Kidney tubule cell (primary cell): Measurements from ENCODE around the gene PDE6D.

Experiments used
- DNase-seq: peaks from one replicate; pipeline ENCODE4 v3.0.0-alpha.2; 2018; ENCODE audit warnings: low spot score

Gene PDE6D

GRCh38 chr2:231780909-231781797, at the start of gene PDE6D:
TSS of gene PDE6D (minus strand) at chr2:231781282. CDS start at chr2:231781114, 168 bp downstream.
- peak; percentile 99 for DNase-seq

- DNase-seq: no peak
These were observed 40.8 kb upstream of the PDE6D start for GRCh38 chr2:231821908-231822307.

- DNase-seq: no peak
These were observed 39.8 kb upstream of the PDE6D start for GRCh38 chr2:231820786-231821303.

DNA sequence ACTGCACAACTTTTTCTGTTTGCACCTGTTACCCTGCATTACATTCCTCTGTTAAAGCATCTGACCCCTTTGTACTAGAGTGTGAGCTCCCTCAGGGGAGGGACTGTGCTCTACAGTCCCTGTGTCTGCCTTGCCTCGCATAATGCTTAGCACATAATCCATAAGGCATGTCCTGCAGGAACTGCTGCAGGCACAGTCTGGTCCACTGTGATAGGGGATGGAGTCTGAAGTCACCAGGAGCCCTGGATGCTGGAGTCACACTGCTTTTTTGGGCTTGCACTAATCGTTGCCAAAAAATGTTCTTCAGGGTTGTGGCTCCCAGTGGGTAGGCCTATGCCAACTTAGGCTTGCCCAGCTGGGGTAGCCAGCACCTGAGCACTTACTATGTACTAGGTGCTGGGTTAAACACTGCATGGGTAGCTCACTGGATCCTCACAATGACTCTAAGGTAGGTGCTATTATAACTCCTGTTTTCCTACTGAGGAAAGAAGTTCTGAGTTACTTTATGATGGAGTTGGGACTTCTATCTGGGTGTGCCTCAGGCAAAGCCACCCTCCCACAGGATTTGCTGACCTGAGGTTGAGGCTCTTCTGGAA, 38.5 kb upstream of the PDE6D start:
- no peak for DNase-seq

DNA sequence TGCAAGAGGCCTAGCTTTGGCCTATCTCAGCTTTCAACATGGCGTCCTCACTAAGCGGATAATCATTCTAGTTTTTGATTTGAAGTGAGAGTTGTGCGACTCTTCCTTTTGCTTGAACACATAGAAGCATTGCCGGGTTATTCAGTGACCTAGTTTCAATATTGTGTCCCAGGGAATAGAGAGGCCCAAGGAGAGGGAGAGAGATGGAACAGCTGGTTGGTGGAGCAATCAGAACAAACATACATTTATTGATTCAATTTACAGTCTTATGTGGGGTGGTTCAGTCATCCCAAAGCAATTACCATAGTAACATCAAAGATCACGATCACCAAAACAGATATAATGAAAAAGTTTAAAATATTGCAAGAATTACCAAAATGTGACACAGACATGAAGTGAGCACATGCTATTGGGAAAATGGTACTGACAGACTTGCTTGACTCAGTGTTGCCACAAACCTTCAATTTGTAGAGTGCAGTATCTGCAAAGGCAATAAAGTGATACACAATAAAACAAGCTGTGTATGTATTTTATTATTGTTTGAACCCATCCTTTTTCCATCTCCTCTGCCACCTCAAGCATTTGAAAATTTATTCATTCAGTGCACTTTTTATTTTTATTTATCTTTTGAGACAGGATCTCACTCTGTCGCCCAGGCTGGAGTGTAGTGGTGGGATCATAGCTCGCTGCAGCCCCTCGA, 35.4 kb upstream of the PDE6D start:
- DNase-seq: no peak

GRCh38 chr2:231810905-231811304, 29.8 kb upstream of the PDE6D start:
- peak; percentile 84 for DNase-seq

DNA sequence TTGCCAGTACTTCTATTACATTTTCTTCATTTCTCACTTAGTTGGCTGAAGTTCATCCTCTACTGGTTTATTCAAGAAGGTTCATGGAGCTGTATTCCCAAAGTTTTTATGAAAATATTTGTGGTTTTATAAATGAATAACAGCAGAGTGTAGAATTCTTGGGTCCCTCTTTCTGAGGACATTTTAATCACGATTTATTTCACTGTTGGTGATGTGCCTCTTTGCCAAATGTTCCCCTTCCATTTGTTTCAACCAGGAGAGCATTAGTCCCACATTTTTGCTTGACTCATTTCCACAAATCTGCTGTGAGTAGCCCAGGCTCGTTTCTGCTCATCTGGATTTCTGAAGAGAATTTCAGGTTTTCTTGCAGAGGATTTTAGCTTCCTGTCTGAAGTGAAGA, 25.9 kb upstream of the PDE6D start:
- no peak for DNase-seq

DNA sequence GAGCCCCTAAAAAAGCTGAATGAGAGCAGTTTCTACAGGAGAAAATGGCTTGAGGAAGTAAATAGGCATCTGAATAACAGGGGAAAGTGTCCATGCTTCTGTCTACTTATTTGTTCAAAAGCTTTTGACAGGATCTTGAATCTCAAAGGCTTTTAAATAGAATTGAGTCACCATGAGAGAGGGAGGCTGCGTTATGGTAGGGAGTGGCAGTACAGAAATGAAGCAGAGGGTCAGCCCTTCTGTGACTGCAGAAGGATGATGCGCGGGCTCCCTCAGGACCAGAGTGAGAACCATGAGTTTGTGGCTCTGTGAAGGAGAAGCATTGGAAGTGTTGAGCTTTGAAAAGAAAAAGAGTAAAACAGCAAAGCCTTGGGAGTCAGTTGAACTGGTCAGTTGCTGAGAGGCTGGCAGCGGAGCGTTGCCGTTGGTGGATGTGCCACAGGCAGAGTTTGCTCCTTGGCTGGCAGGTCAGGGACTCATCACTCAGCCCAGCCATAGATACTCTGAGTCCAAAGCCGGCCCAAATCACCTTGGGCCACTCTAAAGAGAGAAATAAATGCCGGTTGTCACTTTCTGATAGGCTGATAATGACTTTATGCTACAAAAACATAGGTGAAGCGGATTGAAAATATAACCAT, 22.5 kb upstream of the PDE6D start:
- no peak for DNase-seq

DNA sequence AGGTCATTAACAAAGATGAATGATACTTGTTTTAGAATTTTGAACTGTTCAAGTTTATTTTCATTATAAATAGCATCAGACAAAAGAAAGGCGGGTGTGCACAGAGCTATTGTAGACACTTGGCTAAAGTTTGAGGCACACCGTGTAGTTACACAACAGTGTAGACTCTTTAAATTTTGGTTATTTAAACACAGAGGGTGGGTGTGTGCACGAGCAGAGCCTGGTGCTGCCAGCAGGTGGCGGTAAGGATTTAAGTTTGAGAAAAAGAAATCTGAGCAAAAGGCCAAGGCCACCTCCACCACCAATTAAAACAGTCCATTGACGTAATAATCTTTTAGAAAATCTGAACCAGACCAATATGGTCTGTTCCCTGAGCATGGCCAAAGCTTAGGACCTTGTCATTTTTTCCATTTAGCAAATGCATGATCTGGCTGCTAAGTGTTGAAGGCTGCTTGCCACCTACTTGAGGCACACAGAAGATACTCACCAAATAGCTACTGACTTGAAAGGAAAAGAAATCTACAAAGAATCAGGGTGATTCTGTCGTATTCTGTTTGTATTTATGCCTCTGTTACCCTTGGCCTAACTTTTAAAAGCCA, 19.5 kb upstream of the PDE6D start:
- DNase-seq: peak; percentile 49

DNA sequence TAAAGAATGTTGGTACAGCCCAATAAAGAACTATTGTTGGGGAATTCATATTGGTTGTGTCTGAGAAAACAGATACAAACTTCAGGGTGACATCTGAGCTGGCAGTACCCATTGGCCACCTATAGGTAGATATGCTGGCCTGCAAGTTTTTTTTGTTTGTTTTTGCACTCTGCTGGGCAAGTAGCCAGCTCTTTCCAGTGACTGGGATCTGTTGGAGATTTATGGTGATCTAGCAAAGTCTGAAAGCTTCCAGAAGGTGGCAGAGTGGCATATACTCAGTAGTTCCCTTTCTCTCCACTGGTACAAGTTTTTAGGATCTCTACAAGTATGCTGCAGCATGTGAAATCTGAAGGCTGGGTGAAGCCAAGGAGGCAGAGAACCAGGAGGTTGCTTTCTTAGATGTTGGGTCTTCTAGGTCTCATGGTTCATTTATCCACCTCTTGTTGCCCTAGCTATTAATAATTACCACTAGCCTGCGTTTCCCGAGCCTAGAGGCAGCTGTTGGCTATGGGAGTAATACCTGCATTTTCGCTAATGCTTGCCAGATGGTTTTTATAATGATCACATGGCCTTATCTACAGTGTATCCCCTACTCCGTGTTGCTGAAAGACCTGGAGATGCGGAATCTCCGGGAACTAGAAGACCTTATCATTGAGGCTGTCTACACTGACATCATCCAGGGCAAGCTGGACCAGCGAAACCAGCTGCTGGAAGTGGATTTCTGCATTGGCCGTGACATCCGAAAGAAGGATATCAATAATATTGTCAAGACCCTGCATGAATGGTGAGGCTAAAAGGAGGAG, 14.6 kb upstream of the PDE6D start:
- DNase-seq: peak; percentile 92

DNA sequence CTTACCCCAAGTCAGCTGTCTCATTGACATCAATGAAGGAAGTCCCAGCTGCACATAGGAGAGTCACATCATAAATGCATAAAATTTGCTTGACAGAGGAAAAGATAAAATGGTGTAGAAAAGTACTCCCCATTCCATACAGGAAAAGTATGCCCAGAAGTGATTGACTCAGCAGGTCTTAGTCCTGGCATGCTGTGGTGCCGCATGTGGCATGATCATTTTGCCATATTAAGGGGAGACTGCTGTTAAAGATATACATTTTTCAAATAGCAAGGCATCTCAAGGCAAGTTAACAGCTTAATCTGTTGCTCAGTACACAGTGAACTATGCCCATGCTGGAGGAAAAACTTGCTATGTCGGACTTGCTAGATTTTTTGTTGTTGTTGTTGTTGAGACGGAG, 13.3 kb upstream of the PDE6D start:
- no peak for DNase-seq

DNA sequence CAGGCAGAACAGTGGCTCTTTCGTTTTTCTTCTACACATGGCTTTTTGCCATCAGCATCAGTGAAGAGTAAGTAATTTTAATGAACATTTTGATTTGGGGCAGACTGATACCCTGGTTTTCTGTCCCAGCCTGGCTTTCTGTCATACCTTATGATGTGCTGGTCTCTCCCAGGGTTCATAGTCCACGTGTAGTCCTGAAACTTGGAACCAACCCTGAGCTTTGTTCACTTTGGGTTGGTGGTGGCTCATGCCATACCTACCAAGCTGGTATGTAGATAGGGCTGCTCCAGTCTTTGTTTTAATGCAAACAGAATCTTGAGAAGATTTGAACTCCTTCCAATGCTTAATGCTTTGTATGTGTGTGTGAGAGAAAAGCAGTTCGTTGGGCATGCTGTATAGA, 10.0 kb upstream of the PDE6D start:
- no peak for DNase-seq

GRCh38 chr2:231786917-231787292, 5.8 kb upstream of the PDE6D start:
- no peak for DNase-seq

GRCh38 chr2:231786177-231786916, 5.3 kb upstream of the PDE6D start, which contains the start of gene COPS7B:
TSS of gene COPS7B (plus strand) at chr2:231786445. CDS start at chr2:231788571, 2,126 bp downstream.
- DNase-seq: peak; percentile 85

DNA sequence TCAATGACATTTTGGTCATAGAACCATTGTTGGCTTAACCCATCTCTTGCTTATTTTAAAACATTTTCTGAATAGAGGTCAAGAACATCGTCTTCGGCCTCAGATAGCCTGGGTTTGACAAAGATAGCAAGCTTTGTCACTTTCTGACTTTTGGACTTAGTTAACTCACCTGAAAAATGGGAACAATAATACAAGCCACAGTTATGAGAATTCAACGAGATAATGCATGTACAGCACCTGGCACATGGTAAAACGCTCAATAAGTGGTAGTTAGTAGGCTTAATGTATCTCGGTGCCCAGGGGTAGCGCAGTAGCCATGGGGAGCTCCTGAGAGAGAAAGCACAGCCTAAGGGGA, 4.7 kb upstream of the PDE6D start:
- DNase-seq: no peak

- DNase-seq: no peak
These were observed 4.3 kb upstream of the PDE6D start for GRCh38 chr2:231785413-231785812.

- peak; percentile 50 for DNase-seq
These were observed 980 bp upstream of the PDE6D start for GRCh38 chr2:231781798-231782726.

DNA sequence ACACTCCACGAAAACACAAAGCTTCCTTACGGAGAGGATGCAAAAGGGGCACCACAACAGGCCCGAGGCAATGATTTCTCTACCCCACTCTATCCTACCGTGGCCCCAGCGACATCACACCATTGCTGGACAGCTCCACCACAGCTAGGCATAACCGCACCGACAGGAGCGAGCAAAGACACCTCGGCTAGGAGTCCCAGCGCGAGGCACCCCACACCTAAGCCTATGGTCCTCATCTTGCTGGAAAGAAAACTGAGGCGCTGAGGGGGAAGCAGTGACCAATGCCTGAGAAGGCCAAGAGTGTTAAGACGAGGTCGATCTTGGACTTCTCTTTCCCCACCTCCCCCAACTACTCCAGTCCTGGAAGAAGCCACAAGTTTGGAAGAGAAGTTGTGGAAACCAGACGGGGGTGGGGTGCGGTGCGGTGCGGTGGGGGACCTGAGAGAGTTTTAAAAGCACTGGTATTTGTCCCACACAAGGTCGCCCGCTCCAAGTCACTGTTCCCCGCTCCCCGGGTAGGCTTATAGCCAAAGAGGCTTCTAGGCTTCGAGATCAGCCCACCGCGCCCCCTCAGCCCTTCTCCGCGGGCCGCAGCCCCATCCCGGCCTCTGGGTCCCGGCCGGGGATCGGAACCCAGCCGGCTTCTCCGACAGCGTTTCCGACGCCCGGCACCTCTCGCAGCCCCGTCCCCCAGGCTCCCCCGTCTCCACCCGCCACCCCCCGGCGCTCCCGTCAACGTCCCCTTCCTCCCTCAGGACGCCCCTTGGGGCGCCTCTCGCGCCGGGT, 766 bp downstream of the PDE6D start:
- peak; percentile 38 for DNase-seq
